BJ (cell line): ENCODE data around the gene PIK3R6. TPM values are rescaled to one million over a fixed set of nuclear protein-coding genes. Genes with fewer than 3 reads are reported as not detected.

ENCODE experiments used
- CTCF ChIA-PET: fragments of 350-600 bp; formaldehyde crosslinking; extraction: SDS; loops from one replicate; lab custom pipeline; 2021; ENCODE audit warnings: antibody characterized with exemption, inconsistent platforms; lab: Yijun Ruan, JAX
- POLR2A ChIA-PET: fragments of 300-600 bp; sonication (Branson Sonifier 250); formaldehyde crosslinking; extraction: SDS; loops from one replicate; lab custom pipeline; 2021; ENCODE audit warnings: antibody characterized with exemption; lab: Charles Lee
- DNase-seq: peaks from one replicate; pipeline ENCODE4 v3.0.0-alpha.2; 2011; ENCODE audit warnings: low read depth
- H3K27me3 ChIP-seq: 2 replicates; pipeline ENCODE4 v1.6.0; 2011; ENCODE audit warnings: low read length; ENCODE audit not compliant: control insufficient read depth, insufficient read depth
- H3K36me3 ChIP-seq: 2 replicates; pipeline ENCODE4 v1.5.1; 2011; ENCODE audit warnings: low read length; ENCODE audit not compliant: control insufficient read depth, insufficient read depth
- H3K4me3 ChIP-seq: 2 replicates; pipeline ENCODE4 v1.5.1; 2011; ENCODE audit warnings: low read depth, mild to moderate bottlenecking, control low read depth, low read length
- polyA plus RNA-seq: library from polyadenylated mRNA; depleted of rRNA; stranded (reverse); fragments of >200 nt; gene quantifications from 2 replicates; pipeline ENCODE4 v1.2.3, GENCODE V29; 2011
- TF ChIP-seq, protein P1 (sequence below): IDR thresholded peaks from 2 replicates; pipeline ENCODE4 v1.5.1; 2011; ENCODE audit warnings: low read depth, mild to moderate bottlenecking, control low read depth, inconsistent platforms, low read length, moderate library complexity; ENCODE audit not compliant: insufficient read depth

The PIK3R6 gene
- polyA plus RNA-seq, 1 experiment: not detected

DNA sequence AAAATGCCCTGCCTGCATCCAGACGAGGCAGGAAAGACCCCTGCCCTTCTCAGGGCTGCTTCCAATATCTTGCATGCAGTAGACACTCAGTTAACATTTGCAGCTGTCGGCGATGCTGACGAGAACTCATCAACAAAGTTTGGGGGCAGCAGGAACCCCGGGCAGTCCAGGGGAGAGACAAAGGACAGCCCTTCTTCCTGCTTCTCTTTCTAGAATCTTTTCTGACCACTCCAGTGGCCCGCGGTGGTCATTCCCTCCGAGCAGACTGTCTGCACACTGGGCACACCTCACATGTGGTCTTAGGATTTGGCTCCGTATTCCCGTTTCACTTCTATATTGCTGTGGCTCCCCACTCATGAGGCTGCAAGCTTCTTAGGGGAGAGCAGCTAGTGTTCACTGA is 37.3 kb downstream of the PIK3R6 start:
- H3K36me3 ChIP-seq: no peaks in the 10 kb centered on the region
- TF ChIP-seq, protein P1, sequence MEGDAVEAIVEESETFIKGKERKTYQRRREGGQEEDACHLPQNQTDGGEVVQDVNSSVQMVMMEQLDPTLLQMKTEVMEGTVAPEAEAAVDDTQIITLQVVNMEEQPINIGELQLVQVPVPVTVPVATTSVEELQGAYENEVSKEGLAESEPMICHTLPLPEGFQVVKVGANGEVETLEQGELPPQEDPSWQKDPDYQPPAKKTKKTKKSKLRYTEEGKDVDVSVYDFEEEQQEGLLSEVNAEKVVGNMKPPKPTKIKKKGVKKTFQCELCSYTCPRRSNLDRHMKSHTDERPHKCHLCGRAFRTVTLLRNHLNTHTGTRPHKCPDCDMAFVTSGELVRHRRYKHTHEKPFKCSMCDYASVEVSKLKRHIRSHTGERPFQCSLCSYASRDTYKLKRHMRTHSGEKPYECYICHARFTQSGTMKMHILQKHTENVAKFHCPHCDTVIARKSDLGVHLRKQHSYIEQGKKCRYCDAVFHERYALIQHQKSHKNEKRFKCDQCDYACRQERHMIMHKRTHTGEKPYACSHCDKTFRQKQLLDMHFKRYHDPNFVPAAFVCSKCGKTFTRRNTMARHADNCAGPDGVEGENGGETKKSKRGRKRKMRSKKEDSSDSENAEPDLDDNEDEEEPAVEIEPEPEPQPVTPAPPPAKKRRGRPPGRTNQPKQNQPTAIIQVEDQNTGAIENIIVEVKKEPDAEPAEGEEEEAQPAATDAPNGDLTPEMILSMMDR: no peak

DNA sequence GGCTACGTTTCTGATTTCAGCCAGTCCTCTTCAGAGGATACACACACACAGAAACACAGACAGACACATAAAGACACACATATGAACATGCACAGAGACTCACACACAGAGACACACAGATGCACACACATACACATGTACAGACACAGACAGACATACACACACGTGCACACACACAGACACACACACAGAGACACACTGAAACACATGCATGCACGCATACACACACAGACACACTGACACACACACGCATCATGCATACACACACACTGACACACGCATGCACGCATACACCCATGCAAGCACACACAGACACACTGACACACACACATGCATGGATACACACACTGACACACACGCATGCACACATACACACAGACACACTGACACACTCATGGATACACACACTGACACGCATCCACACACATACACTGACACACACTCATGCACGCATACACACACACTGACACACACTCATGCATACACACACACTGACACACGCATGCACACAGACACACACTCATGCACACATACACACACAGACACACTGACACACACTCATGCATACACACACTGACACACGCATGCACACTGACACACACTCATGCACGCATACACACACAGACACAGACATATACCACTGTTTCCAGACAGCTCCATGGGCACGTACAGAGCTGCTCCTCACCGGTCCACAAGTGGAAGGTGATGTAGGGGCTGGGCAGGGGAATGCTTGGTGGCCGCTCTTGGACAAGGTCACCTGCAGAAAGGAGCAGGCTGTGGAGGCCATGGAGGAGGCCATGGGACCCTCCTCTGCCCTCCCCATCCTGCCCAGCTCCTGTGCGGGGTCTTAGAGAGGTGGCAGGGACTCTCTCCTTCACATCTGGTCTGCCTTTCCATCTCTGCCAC is 38.2 kb downstream of the PIK3R6 start:
- Histone ChIP-seq H3K4me3 (no peak overlapping the region), H3K27me3 (no peaks in the 10 kb centered on the region), H3K36me3 (no peaks in the 10 kb centered on the region)
- DNase-seq: no peak
- TF ChIP-seq, protein P1: no peak
- POLR2A ChIA-PET: no interaction called here
- CTCF ChIA-PET: no interaction called here

More for the DNA sequence above, 37.3 kb downstream of the PIK3R6 start:
- DNase-seq: no peak
- CTCF ChIA-PET: no interaction called here
- no peaks in the 10 kb centered on the region for H3K27me3 ChIP-seq
- no peak overlapping the region for H3K4me3 ChIP-seq
- POLR2A ChIA-PET: no interaction called here

DNA sequence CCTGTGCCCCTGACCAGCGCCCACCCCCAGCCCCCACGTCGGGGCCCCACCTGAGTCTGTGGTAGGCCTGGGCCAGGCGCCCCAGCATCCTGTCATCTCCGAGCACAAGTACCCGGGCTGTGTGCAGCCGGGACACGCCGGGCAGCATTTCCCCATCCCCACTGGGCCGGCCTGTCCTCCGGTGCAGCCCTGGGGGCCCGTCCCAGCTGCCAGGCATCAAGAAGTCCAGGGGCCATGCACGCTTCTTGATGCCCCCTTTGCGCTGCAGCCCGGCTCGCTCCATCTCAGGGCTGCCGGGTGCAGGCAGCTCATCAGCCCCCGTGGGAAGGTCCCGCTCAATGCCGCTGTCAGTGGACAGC is 39.0 kb downstream of the PIK3R6 start:
- TF ChIP-seq, protein P1: no peak
- CTCF ChIA-PET: no interaction called here
- POLR2A ChIA-PET: no interaction called here

DNA sequence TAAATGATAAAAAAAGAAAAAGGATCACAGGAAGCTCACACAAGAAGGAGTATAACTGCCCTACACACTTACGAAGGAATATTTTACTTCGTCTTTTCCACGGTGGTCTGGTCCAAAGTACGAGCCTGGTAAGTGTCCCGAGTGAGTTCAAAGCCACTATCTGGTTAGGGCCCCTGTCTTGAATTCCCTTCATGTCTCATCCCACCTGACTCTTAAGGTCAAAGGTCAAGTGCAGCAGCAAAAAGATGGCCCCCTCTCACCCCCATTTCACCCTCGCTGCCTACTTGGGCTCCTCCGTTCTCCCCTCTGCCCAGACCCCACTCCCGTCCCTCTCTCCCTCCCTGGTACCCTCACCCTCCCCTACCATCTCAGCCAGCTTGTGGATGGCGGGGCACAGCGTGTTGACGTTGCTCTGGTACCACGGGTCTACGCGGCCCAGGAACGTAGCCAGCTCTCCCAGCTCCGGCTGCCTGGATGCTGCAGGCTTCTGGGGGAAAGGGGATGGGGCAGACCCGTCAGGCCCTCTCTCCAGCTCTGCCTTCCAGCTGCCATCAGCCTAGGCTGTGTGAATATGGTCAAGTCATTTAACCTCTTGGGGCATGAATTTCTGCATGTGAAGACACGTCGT is 40.6 kb downstream of the PIK3R6 start:
- Histone ChIP-seq H3K36me3 (no peaks in the 10 kb centered on the region), H3K4me3 (no peak overlapping the region), H3K27me3 (no peaks in the 10 kb centered on the region)
- no peak for DNase-seq
- ChIA-PET CTCF (no interaction called here), POLR2A (no interaction called here)
- TF ChIP-seq, protein P1: no peak

More for the DNA sequence above, 39.0 kb downstream of the PIK3R6 start:
- no peaks in the 10 kb centered on the region for H3K36me3 ChIP-seq
- H3K27me3 ChIP-seq: no peaks in the 10 kb centered on the region
- no peak overlapping the region for H3K4me3 ChIP-seq
- no peak for DNase-seq

DNA sequence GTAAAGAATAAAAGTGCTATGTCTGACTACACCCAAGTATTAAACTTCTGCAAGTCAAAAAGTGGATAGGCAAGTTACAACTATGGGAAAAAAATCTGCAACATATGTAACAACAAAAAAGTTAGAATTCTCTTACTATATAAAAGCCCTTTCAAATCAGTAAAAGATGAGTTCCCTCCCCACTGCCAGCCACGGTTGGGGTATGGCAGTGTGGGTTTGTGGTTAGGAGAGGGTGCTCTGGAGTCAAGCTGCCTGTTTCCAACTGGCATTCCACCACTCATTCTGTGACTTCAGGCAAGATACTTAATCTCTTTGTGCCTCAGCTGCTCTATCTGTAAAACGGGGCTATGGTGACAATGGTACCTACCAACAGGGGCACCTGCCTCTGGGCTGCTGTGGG is 41.7 kb downstream of the PIK3R6 start:
- DNase-seq: no peak
- POLR2A ChIA-PET: no interaction called here
- CTCF ChIA-PET: no interaction called here

More for the DNA sequence above, 41.7 kb downstream of the PIK3R6 start:
- Histone ChIP-seq H3K36me3 (no peaks in the 10 kb centered on the region), H3K27me3 (no peaks in the 10 kb centered on the region), H3K4me3 (no peak overlapping the region)
- TF ChIP-seq, protein P1: no peak
